OCI-LY7 (cell line): ENCODE results near the gene PNRC1.

ENCODE experiments used
- CTCF ChIP-seq: fragments of 200-600 bp; sonication (generic); conservative IDR thresholded peaks from 2 replicates; pipeline ENCODE4 v1.5.1; 2014; ENCODE audit warnings: mild to moderate bottlenecking, antibody characterized with exemption, low read length, moderate library complexity, mixed read lengths
- EZH2phosphoT487 ChIP-seq: fragments of 200-600 bp; sonication (generic); IDR thresholded peaks from 2 replicates; pipeline ENCODE4 v1.6.1; 2018; ENCODE audit warnings: low read depth, borderline replicate concordance, mild to moderate bottlenecking, mixed run types, antibody characterized with exemption, low read length, moderate library complexity, mixed read lengths

GRCh38 chr6:89047473-89047872, 33.1 kb upstream of the PNRC1 start:
- TF ChIP-seq CTCF: no peak
- no peak for TF ChIP-seq EZH2phosphoT487
